ENCODE data around the gene FAM193A. TPM values are rescaled to one million over a fixed set of nuclear protein-coding genes. Genes with fewer than 3 reads are reported as not detected.

FAM193A gene
- polyA plus RNA-seq, 1 experiment: 5.9 TPM

DNA sequence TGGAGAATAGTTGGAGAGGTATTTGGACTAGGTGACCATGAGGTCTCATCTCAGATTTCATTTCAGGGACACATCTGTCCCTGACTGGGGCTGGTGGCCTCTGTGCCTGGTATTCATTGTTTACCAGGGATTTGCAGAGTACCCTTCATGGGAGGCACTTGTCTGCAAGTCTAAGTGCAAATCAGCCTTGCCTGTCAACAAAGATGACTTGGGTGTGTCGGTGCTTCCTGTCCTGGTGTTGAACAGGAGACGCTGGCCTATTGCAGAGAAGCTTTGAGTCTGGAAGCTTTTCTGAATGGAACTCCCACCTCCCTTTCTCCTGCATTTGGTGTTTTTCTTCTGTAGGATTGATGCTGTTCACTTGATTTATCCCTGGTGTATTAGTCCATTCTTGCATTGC lies 115.6 kb downstream of the FAM193A start:
- Histone ChIP-seq H3K27me3 (ENCODE audit: control insufficient read depth, insufficient read depth, low read length) (no peaks in the 10 kb centered on the region), H3K4me3 (ENCODE audit: low read depth, low read length) (no peak overlapping the region), H3K36me3 (ENCODE audit: control insufficient read depth, insufficient read depth, low read length) (peaks cover 21% of the 10 kb centered on the region)
- ChIA-PET CTCF (no interaction called here), POLR2A (no interaction called here)
- no peak for TF ChIP-seq CTCF (IDR thresholded peaks at IDR 0.05; ENCODE audit: insufficient read depth, low read depth, low read length)
- DNase-seq (ENCODE audit: low read depth): no peak

DNA sequence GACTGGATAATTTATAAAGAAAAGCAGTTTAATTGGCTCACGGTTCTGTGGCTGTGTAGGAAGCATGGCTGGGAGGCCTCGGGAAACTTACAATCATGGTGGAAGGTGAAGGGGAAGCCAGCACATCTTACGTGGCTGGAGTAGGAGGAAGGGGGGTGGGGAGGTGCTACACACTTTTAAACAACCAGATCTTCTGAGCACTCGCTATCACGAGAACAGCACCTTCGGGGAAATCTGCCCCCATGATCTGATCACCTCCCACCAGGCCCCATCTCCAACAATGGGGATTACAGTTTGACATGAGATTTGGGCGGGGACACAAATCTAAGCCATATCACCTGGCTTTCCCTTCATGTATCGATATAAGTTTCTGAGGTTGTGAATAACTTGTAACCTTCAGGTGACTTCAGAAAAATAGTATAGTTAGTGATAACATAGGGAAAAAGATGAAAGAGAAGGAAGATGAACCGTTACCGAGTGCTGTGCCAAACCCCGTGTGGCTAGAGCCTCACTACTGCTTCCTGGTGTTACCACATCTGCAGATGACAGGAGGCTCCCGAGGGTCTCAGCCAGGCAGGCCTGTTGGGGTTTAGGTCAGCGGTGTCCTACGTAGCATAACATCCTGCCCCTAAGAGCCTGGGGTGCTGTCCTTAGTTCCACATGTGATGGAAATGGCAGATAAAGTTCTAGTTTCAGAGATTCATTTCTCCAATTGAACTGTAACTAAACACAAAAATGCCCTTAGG lies 116.1 kb downstream of the FAM193A start:
- H3K36me3 ChIP-seq (ENCODE audit: control insufficient read depth, insufficient read depth, low read length): peaks cover 19% of the 10 kb centered on the region

DNA sequence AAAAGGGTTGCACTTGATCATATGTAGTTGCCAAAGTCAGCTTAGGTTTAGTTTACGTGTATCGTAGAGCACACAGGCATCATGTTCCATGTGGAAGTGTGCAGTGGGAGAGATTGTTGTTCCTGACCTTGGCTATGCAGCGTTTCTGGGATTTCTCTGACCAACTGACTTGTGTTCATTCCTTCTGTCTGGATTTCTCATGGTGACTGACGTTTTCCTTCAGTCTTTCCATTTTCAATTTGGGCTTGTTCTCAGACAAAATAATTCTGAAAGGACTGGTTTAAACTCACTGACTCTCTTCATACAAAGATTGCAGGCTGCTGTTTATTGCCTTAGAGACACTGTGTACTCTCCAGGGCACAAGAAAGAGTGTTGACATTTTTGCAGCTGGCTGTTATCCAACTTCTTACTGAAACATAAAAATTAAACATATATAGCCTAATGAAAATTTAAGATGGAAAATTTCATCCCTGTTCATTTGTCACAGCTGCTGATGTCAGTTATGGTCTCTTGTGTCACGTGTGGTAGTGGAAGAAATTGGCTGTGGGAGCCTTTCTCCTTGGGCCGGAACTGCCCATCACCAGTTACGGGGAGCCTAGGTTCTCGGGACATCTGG lies 124.3 kb downstream of the FAM193A start:
- CTCF ChIA-PET: no interaction called here
- no peaks in the 10 kb centered on the region for H3K27me3 ChIP-seq (ENCODE audit: control insufficient read depth, insufficient read depth, low read length)
- H3K36me3 ChIP-seq (ENCODE audit: control insufficient read depth, insufficient read depth, low read length): peaks cover 16% of the 10 kb centered on the region
- TF ChIP-seq CTCF (IDR thresholded peaks at IDR 0.05; ENCODE audit: insufficient read depth, low read depth, low read length): no peak
- no peak overlapping the region for H3K4me3 ChIP-seq (ENCODE audit: low read depth, low read length)
- POLR2A ChIA-PET: no interaction called here
- no peak for DNase-seq (ENCODE audit: low read depth)

More for the DNA sequence above, 116.1 kb downstream of the FAM193A start:
- no peak for DNase-seq (ENCODE audit: low read depth)
- H3K4me3 ChIP-seq (ENCODE audit: low read depth, low read length): no peak overlapping the region
- TF ChIP-seq CTCF (IDR thresholded peaks at IDR 0.05; ENCODE audit: insufficient read depth, low read depth, low read length): no peak
- H3K27me3 ChIP-seq (ENCODE audit: control insufficient read depth, insufficient read depth, low read length): no peaks in the 10 kb centered on the region
- ChIA-PET CTCF (no interaction called here), POLR2A (no interaction called here)

DNA sequence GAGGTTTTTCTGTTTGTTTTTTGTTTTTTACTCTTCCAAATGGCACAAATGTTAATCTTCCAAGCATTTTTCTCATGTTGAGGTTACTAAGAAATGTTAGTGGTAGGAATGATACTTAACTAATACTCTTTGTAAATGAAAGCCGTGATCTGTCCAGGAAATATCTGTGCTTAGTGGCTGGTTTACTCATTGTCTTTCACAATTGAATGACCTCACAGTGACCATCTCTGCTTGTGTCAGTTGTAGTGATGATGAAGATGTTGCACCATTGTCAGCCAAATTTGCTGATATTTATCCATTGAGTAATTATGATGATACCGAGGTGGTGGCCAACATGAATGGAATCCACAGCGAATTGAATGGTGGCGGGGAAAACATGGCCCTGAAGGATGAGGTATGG lies 126.2 kb downstream of the FAM193A start:
- H3K36me3 ChIP-seq (ENCODE audit: control insufficient read depth, insufficient read depth, low read length): peaks cover 16% of the 10 kb centered on the region
- ChIA-PET CTCF (no interaction called here), POLR2A (no interaction called here)
- no peak overlapping the region for H3K4me3 ChIP-seq (ENCODE audit: low read depth, low read length)
- peak; percentile 78 for DNase-seq (ENCODE audit: low read depth)
- no peaks in the 10 kb centered on the region for H3K27me3 ChIP-seq (ENCODE audit: control insufficient read depth, insufficient read depth, low read length)
- TF ChIP-seq CTCF (IDR thresholded peaks at IDR 0.05; ENCODE audit: insufficient read depth, low read depth, low read length): no peak

GRCh38 chr4:2663275-2663674 lies 126.8 kb downstream of the FAM193A start:
- CTCF ChIA-PET: no interaction called here
- Histone ChIP-seq H3K27me3 (ENCODE audit: control insufficient read depth, insufficient read depth, low read length) (no peaks in the 10 kb centered on the region), H3K36me3 (ENCODE audit: control insufficient read depth, insufficient read depth, low read length) (peaks cover 12% of the 10 kb centered on the region), H3K4me3 (ENCODE audit: low read depth, low read length) (no peak overlapping the region)
- POLR2A ChIA-PET: no interaction called here
- no peak for DNase-seq (ENCODE audit: low read depth)
- no peak for TF ChIP-seq CTCF (IDR thresholded peaks at IDR 0.05; ENCODE audit: insufficient read depth, low read depth, low read length)
